Measurements from ENCODE around the gene TRDMT1.

DNA sequence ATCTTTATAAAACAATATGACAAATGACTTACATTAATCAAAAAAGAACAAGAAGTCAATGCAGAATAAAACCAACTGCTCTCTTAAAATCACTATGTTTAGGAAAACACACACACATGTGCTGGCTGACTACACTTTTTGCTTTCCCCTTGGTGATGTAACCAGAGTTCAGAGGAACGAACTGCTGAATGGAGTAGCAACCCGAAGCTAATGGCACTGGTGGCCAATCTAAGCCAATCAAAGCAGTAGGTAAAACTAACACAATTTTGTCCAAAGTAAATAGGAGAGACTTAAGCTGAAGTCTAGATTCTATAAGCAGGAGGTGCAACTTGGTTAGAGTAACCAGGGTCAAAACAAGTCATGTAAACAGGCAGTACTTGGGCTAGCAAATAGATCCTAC is 38.6 kb downstream of the TRDMT1 start:
- no peak for TF ChIP-seq CTCF (IDR thresholded peaks at IDR 0.05)
- no peak for TF ChIP-seq POLR2A (IDR thresholded peaks at IDR 0.05)
